Panc1 (cell line): ENCODE measurements around the gene ZFHX3.

Source experiments
- POLR2AphosphoS5 ChIP-seq: IDR thresholded peaks from 2 replicates; pipeline ENCODE4 v1.6.1; 2012; ENCODE audit warnings: mild to moderate bottlenecking, low read depth, low read length, moderate library complexity
- TCF7L2 ChIP-seq: IDR thresholded peaks from 2 replicates; pipeline ENCODE4 v1.6.1; 2011; ENCODE audit warnings: mild to moderate bottlenecking, low read depth, low read length, inconsistent platforms
- TF ChIP-seq, protein P1 (sequence below): fragments of 450-650 bp; IDR thresholded peaks from 2 replicates; pipeline ENCODE4 v1.5.1; 2017; ENCODE audit warnings: mild to moderate bottlenecking

DNA sequence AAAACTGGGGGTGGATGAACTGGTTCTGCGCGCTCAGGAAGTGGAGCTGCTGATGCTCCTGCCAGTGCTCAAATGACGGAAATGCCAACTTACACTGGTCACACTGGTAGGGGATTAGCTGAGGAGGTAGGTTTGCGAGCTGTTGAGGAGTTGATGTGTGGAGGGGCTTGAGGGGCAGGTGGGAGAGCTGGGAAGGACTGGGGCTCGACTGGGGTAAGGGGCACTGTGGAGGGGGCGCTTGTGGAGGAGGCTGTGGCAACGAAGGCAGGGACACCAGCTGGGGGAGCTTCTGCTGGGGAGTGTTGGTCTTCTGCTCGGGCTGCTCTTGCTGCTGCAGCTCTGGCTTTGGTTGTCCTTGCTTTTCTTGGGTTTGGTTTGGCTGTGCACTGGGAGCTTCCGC, 252.9 kb downstream of the ZFHX3 start:
- TF ChIP-seq, protein P1, sequence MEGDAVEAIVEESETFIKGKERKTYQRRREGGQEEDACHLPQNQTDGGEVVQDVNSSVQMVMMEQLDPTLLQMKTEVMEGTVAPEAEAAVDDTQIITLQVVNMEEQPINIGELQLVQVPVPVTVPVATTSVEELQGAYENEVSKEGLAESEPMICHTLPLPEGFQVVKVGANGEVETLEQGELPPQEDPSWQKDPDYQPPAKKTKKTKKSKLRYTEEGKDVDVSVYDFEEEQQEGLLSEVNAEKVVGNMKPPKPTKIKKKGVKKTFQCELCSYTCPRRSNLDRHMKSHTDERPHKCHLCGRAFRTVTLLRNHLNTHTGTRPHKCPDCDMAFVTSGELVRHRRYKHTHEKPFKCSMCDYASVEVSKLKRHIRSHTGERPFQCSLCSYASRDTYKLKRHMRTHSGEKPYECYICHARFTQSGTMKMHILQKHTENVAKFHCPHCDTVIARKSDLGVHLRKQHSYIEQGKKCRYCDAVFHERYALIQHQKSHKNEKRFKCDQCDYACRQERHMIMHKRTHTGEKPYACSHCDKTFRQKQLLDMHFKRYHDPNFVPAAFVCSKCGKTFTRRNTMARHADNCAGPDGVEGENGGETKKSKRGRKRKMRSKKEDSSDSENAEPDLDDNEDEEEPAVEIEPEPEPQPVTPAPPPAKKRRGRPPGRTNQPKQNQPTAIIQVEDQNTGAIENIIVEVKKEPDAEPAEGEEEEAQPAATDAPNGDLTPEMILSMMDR, result no peak
- TF ChIP-seq POLR2AphosphoS5, result no peak
- no peak for TF ChIP-seq TCF7L2
